ENCODE measurements around the gene KLHL2. TPM values are rescaled to one million over a fixed set of nuclear protein-coding genes. Genes with fewer than 3 reads are reported as not detected.
"Not testable (repeated sequence)": the region's sequence is repeated elsewhere in the genome, so short reads cannot be mapped to it uniquely, and the experiment has no call there.

Gene KLHL2
- total and polyA plus RNA-seq, 2 of the 13 experiments (the other 11 are each of a cell fraction or from before 2014, with no cell fraction given) = 9.2 to 17.6 TPM

DNA sequence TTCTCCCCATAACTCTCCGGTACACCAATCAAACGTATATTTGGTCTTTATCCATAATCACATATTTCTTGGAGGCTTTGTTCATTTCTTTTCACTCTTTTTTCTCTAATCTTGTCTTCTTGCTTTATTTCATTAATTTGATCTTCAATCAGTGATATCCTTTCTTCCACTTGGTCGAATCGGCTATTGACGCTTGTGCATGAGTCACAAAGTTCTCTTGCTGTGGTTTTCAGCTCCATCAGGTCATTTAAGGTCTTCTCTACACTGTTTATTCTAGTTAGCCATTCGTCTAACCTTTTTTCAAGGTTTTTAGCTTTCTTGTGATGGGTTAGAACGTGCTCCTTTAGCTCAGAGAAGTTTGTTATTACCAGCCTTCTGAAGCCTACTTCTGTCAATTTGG is 62.6 kb downstream of the KLHL2 start:
- FAIRE-seq; H2AFZ ChIP-seq (ENCODE audit: low read length); H3K79me2 ChIP-seq (ENCODE audit: insufficient read depth, low read length); H4K20me1 ChIP-seq (ENCODE audit: insufficient read depth, low read length); DNase-seq (ENCODE audit: low spot score); POLR2A ChIA-PET; H3K4me1 ChIP-seq (ENCODE audit: insufficient read depth, low read length); H3K9ac ChIP-seq (ENCODE audit: insufficient read depth, low read depth, low read length); H3K36me3 ChIP-seq (replicated peaks in 1 of 2; ENCODE audit: control insufficient read depth in 1 of 2, insufficient read depth in 2 of 2, low read length in 2 of 2); intact Hi-C loops (cut with micrococcal nuclease; ENCODE audit: unreplicated experiment); ATAC-seq; H3K27me3 ChIP-seq (ENCODE audit: control insufficient read depth in 1 of 2, insufficient read depth in 2 of 2, low read length in 2 of 2); BruUV-seq (replicated peaks); H3K4me3 ChIP-seq (replicated peaks in 1 of 3; ENCODE audit: insufficient read depth in 1 of 3, low read depth in 2 of 3, low read length in 3 of 3); H3K4me2 ChIP-seq (ENCODE audit: low read depth, low read length); in situ Hi-C loops (cut with HindIII; ENCODE audit: extremely low pct_ligation_motif_present, low pct_unique_long_range_greater_than_20kb); CTCF ChIA-PET (ENCODE audit: low intra/inter-chr PET ratio, low total read pairs); H3K27ac ChIP-seq (ENCODE audit: extremely low read length, insufficient read depth, low read length); H3K9me3 ChIP-seq (ENCODE audit: low read length): not testable (repeated sequence)
- TF ChIP-seq THRA (CRISPR knock-in tag; IDR thresholded peaks at IDR 0.05; ENCODE audit: borderline replicate concordance) = peak; percentile 40; the same call in 1 of the 2 replicates
- 78% methylated on average over 7 of the region's 7 CpGs for WGBS (ENCODE audit: low lambda C conversion rate)

GRCh38 chr4:165273443-165273842 is 66.1 kb downstream of the KLHL2 start:
- H3K9me3 ChIP-seq (ENCODE audit: low read length); CTCF ChIA-PET (ENCODE audit: low intra/inter-chr PET ratio, low total read pairs); H4K20me1 ChIP-seq (ENCODE audit: insufficient read depth, low read length); H3K4me2 ChIP-seq (ENCODE audit: low read depth, low read length); ATAC-seq; intact Hi-C loops (cut with micrococcal nuclease; ENCODE audit: unreplicated experiment); H3K4me3 ChIP-seq (replicated peaks in 1 of 3; ENCODE audit: insufficient read depth in 1 of 3, low read depth in 2 of 3, low read length in 3 of 3); H3K27me3 ChIP-seq (ENCODE audit: control insufficient read depth in 1 of 2, insufficient read depth in 2 of 2, low read length in 2 of 2); DNase-seq (ENCODE audit: low spot score); H3K79me2 ChIP-seq (ENCODE audit: insufficient read depth, low read length); H3K27ac ChIP-seq (ENCODE audit: extremely low read length, insufficient read depth, low read length); BruUV-seq (replicated peaks); H2AFZ ChIP-seq (ENCODE audit: low read length); H3K4me1 ChIP-seq (ENCODE audit: insufficient read depth, low read length); POLR2A ChIA-PET; in situ Hi-C loops (cut with HindIII; ENCODE audit: extremely low pct_ligation_motif_present, low pct_unique_long_range_greater_than_20kb); H3K9ac ChIP-seq (ENCODE audit: insufficient read depth, low read depth, low read length); H3K36me3 ChIP-seq (replicated peaks in 1 of 2; ENCODE audit: control insufficient read depth in 1 of 2, insufficient read depth in 2 of 2, low read length in 2 of 2); FAIRE-seq: not testable (repeated sequence)
- 100% methylated on average over 2 of the region's 2 CpGs for WGBS (ENCODE audit: low lambda C conversion rate)
- TF ChIP-seq ZNF431 (CRISPR knock-in tag; IDR thresholded peaks at IDR 0.05; ENCODE audit: borderline replicate concordance, low read depth) = peak; percentile 54; the same call in 1 of the 2 replicates

DNA sequence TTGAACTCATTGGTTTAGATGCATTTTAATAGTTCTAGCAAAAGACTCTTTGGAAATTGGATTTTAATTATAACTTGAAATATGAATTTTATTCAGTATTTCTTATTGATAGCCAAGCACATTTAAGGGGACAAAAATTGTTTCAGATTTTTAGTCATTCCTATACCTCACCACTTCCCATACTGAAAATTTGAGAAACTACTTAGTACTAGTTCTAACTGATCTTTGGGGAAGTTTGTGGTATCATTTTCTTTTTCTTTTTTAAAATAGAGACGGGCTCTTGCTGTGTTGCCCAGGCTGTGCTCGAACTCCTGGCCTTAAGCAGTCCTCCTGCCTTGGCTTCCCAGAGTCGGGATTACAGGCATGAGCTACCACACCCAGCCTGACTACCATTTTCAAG is 68.0 kb downstream of the KLHL2 start:
- H4K20me1 ChIP-seq (ENCODE audit: insufficient read depth, low read length); DNase-seq (ENCODE audit: low spot score); H3K4me3 ChIP-seq (replicated peaks in 1 of 3; ENCODE audit: insufficient read depth in 1 of 3, low read depth in 2 of 3, low read length in 3 of 3); intact Hi-C loops (cut with micrococcal nuclease; ENCODE audit: unreplicated experiment); ATAC-seq; H3K27me3 ChIP-seq (ENCODE audit: control insufficient read depth in 1 of 2, insufficient read depth in 2 of 2, low read length in 2 of 2); H3K4me1 ChIP-seq (ENCODE audit: insufficient read depth, low read length); H3K9me3 ChIP-seq (ENCODE audit: low read length); H3K36me3 ChIP-seq (replicated peaks in 1 of 2; ENCODE audit: control insufficient read depth in 1 of 2, insufficient read depth in 2 of 2, low read length in 2 of 2); H3K9ac ChIP-seq (ENCODE audit: insufficient read depth, low read depth, low read length); H2AFZ ChIP-seq (ENCODE audit: low read length); H3K79me2 ChIP-seq (ENCODE audit: insufficient read depth, low read length); H3K27ac ChIP-seq (ENCODE audit: extremely low read length, insufficient read depth, low read length); CTCF ChIA-PET (ENCODE audit: low intra/inter-chr PET ratio, low total read pairs); BruUV-seq (replicated peaks); H3K4me2 ChIP-seq (ENCODE audit: low read depth, low read length); FAIRE-seq; in situ Hi-C loops (cut with HindIII; ENCODE audit: extremely low pct_ligation_motif_present, low pct_unique_long_range_greater_than_20kb); POLR2A ChIA-PET: not testable (repeated sequence)
- 100% methylated on average over 3 of the region's 3 CpGs for WGBS (ENCODE audit: low lambda C conversion rate)
